ENCODE measurements around the gene PTPRD.
"Not testable (repeated sequence)": the region's sequence is repeated elsewhere in the genome, so short reads cannot be mapped to it uniquely, and the experiment has no call there.

The PTPRD gene

DNA sequence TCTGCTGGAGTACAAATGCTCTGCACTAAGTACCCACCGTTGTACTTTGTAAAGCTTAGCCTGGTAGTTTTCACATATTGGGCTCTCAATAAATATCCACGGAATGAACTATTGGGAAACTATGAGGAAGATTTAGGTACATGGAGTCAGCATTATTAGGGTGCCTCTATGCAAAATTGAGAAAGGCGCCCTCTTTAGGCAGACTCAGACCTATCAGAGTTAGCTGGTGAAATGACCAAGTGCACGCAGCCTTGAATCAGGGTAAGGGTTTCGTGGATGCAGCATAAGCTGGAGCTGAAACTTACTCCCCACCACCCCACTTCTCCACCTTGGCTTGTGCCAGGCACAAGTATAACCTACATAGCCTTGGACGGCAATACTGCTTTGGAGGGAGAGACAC is 1634.5 kb downstream of the PTPRD start:
- TF ChIP-seq, protein P1, sequence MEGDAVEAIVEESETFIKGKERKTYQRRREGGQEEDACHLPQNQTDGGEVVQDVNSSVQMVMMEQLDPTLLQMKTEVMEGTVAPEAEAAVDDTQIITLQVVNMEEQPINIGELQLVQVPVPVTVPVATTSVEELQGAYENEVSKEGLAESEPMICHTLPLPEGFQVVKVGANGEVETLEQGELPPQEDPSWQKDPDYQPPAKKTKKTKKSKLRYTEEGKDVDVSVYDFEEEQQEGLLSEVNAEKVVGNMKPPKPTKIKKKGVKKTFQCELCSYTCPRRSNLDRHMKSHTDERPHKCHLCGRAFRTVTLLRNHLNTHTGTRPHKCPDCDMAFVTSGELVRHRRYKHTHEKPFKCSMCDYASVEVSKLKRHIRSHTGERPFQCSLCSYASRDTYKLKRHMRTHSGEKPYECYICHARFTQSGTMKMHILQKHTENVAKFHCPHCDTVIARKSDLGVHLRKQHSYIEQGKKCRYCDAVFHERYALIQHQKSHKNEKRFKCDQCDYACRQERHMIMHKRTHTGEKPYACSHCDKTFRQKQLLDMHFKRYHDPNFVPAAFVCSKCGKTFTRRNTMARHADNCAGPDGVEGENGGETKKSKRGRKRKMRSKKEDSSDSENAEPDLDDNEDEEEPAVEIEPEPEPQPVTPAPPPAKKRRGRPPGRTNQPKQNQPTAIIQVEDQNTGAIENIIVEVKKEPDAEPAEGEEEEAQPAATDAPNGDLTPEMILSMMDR (IDR thresholded peaks at IDR 0.05; ENCODE audit: control insufficient read depth, insufficient read depth, low read depth, low read length, missing control alignments) = no peak
- no peak for DNase-seq (ENCODE audit: low read depth)

GRCh38 chr9:8968350-8968749 is 1644.5 kb downstream of the PTPRD start:
- not testable (repeated sequence) for H3K4me3 ChIP-seq (ENCODE audit: control insufficient read depth, low read depth, low read length); DNase-seq (ENCODE audit: low read depth)

More for the DNA sequence above, 1634.5 kb downstream of the PTPRD start:
- H3K4me3 ChIP-seq (ENCODE audit: control insufficient read depth, low read depth, low read length) = no peak overlapping the region

GRCh38 chr9:8963885-8964284 is 1648.9 kb downstream of the PTPRD start:
- no peak for DNase-seq (ENCODE audit: low read depth)
- TF ChIP-seq, protein P1 (IDR thresholded peaks at IDR 0.05; ENCODE audit: control insufficient read depth, insufficient read depth, low read depth, low read length, missing control alignments) = no peak
- no peak overlapping the region for H3K4me3 ChIP-seq (ENCODE audit: control insufficient read depth, low read depth, low read length)

- TF ChIP-seq, protein P1 (IDR thresholded peaks at IDR 0.05; ENCODE audit: control insufficient read depth, insufficient read depth, low read depth, low read length, missing control alignments) = no peak
- DNase-seq (ENCODE audit: low read depth) = no peak
- H3K4me3 ChIP-seq (ENCODE audit: control insufficient read depth, low read depth, low read length) = no peak overlapping the region
These were observed 1650.7 kb downstream of the PTPRD start for GRCh38 chr9:8962084-8962483.

- TF ChIP-seq, protein P1 (IDR thresholded peaks at IDR 0.05; ENCODE audit: control insufficient read depth, insufficient read depth, low read depth, low read length, missing control alignments) = no peak
- no peak overlapping the region for H3K4me3 ChIP-seq (ENCODE audit: control insufficient read depth, low read depth, low read length)
- no peak for DNase-seq (ENCODE audit: low read depth)
These were observed 1651.5 kb downstream of the PTPRD start for GRCh38 chr9:8961186-8961851.

GRCh38 chr9:8960254-8960653 is 1652.5 kb downstream of the PTPRD start:
- DNase-seq (ENCODE audit: low read depth) = no peak
- no peak overlapping the region for H3K4me3 ChIP-seq (ENCODE audit: control insufficient read depth, low read depth, low read length)
- TF ChIP-seq, protein P1 (IDR thresholded peaks at IDR 0.05; ENCODE audit: control insufficient read depth, insufficient read depth, low read depth, low read length, missing control alignments) = no peak

DNA sequence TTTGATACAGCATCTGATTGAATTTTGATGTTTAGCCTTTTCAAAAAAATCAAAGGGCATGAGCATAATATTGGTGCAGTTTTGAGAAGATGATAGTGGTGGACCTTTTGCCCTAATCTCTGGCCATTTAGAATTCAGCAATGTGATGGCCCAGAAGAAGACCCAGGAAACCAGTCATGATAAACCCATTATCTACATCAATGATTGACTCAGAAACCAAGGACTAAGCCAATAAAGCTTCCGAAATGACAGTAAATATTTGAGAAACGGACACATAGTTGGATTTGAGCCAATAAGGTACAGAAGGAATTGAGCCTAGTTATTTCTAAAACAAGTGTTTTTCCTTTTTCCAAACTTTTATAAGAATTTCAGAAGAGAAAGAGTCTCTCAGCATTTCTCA is 1654.4 kb downstream of the PTPRD start:
- DNase-seq (ENCODE audit: low read depth) = no peak
- H3K4me3 ChIP-seq (ENCODE audit: control insufficient read depth, low read depth, low read length) = no peak overlapping the region
- TF ChIP-seq, protein P1 (IDR thresholded peaks at IDR 0.05; ENCODE audit: control insufficient read depth, insufficient read depth, low read depth, low read length, missing control alignments) = no peak
